K562 treated with DMSO at 1 percent for 4 hours (cell line): ENCODE measurements around the gene DUSP22. TPM values are rescaled to one million over a fixed set of nuclear protein-coding genes. Genes with fewer than 3 reads are reported as not detected.

Source experiments
- total RNA-seq: library from RNA; unstranded; fragments of 300-600 nt; gene quantifications from 2 replicates; pipeline ENCODE4 v1.2.3, GENCODE V29; 2022; ENCODE audit not compliant: insufficient read depth

DUSP22 gene, protein sequence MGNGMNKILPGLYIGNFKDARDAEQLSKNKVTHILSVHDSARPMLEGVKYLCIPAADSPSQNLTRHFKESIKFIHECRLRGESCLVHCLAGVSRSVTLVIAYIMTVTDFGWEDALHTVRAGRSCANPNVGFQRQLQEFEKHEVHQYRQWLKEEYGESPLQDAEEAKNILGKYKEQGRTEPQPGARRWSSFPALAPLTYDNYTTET
- 32.0 and 38.1 TPM in 2 replicates for total RNA-seq

DNA sequence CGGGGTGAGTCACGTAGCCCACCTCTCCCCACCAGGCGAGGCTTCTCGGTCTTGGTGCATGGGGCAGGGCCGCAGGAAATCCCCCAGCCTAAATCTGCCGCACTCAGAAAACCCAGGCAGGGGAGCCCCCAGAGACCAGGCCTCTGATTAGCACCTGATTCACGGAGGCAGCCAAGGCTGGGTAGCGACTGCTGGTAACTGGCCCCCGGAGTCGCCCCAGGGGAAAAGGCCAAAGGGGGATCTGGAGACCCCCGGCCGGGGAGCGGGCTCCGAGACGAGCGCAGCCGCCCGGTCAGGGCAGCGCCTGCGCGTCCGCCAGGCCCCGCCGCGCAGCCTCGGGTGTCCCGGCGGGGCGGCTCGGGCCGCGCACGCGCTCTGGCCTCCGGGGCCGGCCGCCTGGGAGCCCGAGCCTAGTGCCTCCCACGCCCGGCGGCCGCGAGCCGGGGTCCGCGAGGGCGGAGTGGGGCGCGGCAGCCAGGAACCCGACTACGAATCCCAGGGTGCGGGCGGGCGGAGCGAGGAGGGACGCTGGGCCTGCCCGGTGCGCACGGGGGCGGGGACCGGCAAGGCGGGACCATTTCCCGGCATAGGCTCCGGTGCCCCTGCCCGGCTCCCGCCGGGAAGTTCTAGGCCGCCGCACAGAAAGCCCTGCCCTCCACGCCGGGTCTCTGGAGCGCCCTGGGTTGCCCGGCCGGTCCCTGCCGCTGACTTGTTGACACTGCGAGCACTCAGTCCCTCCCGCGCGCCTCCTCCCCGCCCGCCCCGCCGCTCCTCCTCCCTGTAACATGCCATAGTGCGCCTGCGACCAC lies at the start of gene DUSP22:
Gene DUSP22 (plus strand): TSS at position 791 of the 809 bp plus-strand sequence. CDS start 53 bp downstream, outside the sequence.

DNA sequence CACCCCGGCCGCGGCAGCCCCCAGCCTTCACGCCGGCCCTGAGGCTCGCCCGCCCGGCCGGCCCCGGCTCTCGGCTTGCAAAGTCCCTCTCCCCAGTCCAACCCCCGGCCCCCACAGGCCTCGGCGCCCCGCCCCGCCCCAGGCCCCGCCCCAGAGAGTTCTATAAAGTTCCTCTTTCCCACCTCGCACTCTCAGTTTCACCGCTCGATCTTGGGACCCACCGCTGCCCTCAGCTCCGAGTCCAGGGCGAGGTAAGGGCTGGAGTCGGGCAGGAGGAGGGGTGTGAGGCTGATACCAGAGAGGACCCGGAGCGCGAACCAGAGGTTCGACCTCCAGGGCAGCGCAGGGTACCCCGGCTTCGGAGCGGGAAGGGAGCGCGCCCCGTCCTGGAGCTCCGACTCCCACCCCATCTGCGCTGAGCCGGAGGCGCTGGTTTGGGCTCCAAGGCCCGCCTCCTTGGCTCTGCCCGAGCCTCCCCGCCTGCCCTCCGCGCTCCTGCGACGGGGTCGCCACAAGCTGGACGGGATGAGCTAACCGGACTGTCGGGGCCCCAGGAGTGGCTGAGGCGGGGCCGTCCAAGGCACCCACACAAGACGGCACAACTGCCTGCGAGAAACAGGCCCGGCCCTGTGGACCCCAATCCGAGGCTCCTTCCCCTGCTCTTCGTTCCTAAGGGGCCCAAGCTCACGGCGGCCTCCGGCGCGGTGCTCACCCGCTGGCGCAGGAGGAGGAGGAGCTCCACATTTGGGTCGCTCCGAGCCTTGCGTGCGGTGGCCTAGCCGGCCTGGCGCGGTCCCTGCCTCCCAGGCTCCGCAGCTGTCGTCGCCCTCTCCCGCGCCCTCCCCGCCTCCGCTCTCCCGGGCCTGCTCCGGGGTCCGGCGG lies 99.5 kb downstream of the DUSP22 start, which contains the start of gene IRF4:
Gene IRF4 (plus strand): TSS at position 194 of the 882 bp plus-strand sequence. CDS start 1,401 bp downstream, outside the sequence.

Other genes with a start within 250 kb of the DUSP22 start
- gene IRF4, start 99.3 kb downstream of the DUSP22 start, total RNA-seq, result not detected in 2 replicates